Neural cell (in vitro differentiated cells): ENCODE data around the gene USP20. TPM values are rescaled to one million over a fixed set of nuclear protein-coding genes. Genes with fewer than 3 reads are reported as not detected.

ENCODE experiments used
- H2AFZ ChIP-seq: fragments of 200-600, 300-800 bp; sonication (generic), shearing (Covaris generic); 2 replicates; pipeline ENCODE4 v1.6.0; 2014; ENCODE audit warnings: low read depth, mild to moderate bottlenecking, antibody characterized with exemption, low read length, moderate library complexity
- H3F3A ChIP-seq: fragments of 200-600 bp; shearing (Covaris generic); 2 replicates; pipeline ENCODE4 v1.6.1; 2016; ENCODE audit warnings: mild to moderate bottlenecking, moderate library complexity, mixed read lengths, antibody characterized with exemption, low read length; ENCODE audit not compliant: insufficient read depth, poor library complexity, severe bottlenecking
- H3K27ac ChIP-seq: fragments of 200-600, 300-800 bp; sonication (generic), shearing (Covaris generic); 2 replicates; pipeline ENCODE4 v1.5.1; 2014; ENCODE audit warnings: mild to moderate bottlenecking, low read length, moderate library complexity
- H3K27me3 ChIP-seq: fragments of 300-800, 200-600 bp; sonication (generic), shearing (Covaris generic); 2 replicates; pipeline ENCODE4 v1.6.0; 2014; ENCODE audit warnings: mild to moderate bottlenecking, low read depth, low read length, moderate library complexity; ENCODE audit not compliant: insufficient read depth
- H3K36me3 ChIP-seq: fragments of 300-800, 200-600 bp; sonication (generic), shearing (Covaris generic); 2 replicates; pipeline ENCODE4 v1.5.1; 2014; ENCODE audit warnings: mild to moderate bottlenecking, antibody characterized with exemption, low read length, moderate library complexity; ENCODE audit not compliant: insufficient read depth
- H3K4me2 ChIP-seq: fragments of 300-800, 200-600 bp; sonication (generic), shearing (Covaris generic); 2 replicates; pipeline ENCODE4 v1.6.0; 2014; ENCODE audit warnings: mild to moderate bottlenecking, low read length
- H3K4me3 ChIP-seq: fragments of 300-800, 200-600 bp; sonication (generic), shearing (Covaris generic); 2 replicates; pipeline ENCODE4 v1.5.1; 2014; ENCODE audit warnings: mild to moderate bottlenecking, low read length, moderate library complexity
- H3K79me2 ChIP-seq: fragments of 200-600 bp; shearing (Covaris generic); replicated peaks from 2 replicates; pipeline ENCODE4 v1.6.0; 2014; ENCODE audit warnings: mild to moderate bottlenecking, low read length, moderate library complexity; ENCODE audit not compliant: insufficient read depth
- H3K9ac ChIP-seq: fragments of 300-800, 200-600 bp; sonication (generic), shearing (Covaris generic); 2 replicates; pipeline ENCODE4 v1.6.1; 2016; ENCODE audit warnings: mild to moderate bottlenecking, low read length, mixed read lengths
- H3K9me2 ChIP-seq: fragments of 200-600 bp; shearing (Covaris generic); 2 replicates; pipeline ENCODE4 v1.6.1; 2016; ENCODE audit warnings: mild to moderate bottlenecking, low read length, mixed read lengths; ENCODE audit not compliant: insufficient read depth
- H3K9me3 ChIP-seq: fragments of 200-600, 300-800 bp; sonication (generic), shearing (Covaris generic); 2 replicates; pipeline ENCODE4 v1.6.1; 2016; ENCODE audit warnings: mild to moderate bottlenecking, mixed run types, low read length, moderate library complexity, mixed read lengths
- H4K20me1 ChIP-seq: fragments of 200-600 bp; shearing (Covaris generic); 2 replicates; pipeline ENCODE4 v1.6.1; 2016; ENCODE audit warnings: mild to moderate bottlenecking, mixed run types; ENCODE audit not compliant: insufficient read depth
- CTCF ChIP-seq: fragments of 450-650 bp; IDR thresholded peaks from 2 replicates; pipeline ENCODE4 v1.5.1; 2014; ENCODE audit warnings: antibody characterized with exemption, mild to moderate bottlenecking, moderate library complexity; ENCODE audit not compliant: poor library complexity, severe bottlenecking
- EZH2 ChIP-seq: fragments of 200-600, 300-800 bp; shearing (Covaris generic), sonication (generic); IDR thresholded peaks from 2 replicates; pipeline ENCODE4 v1.6.1; 2014; ENCODE audit warnings: antibody characterized with exemption, low read length, borderline replicate concordance, mild to moderate bottlenecking; ENCODE audit not compliant: insufficient read depth, poor library complexity, severe bottlenecking
- MXI1 ChIP-seq: fragments of 450-650 bp; conservative IDR thresholded peaks from 2 replicates; pipeline ENCODE4 v1.6.1; 2014; ENCODE audit warnings: antibody characterized with exemption, mild to moderate bottlenecking; ENCODE audit not compliant: poor library complexity, severe bottlenecking
- POLR2AphosphoS5 ChIP-seq: IDR thresholded peaks from 2 replicates; pipeline ENCODE4 v1.6.1; 2012
- RAD21 ChIP-seq: fragments of 450-650 bp; conservative IDR thresholded peaks from 2 replicates; pipeline ENCODE4 v1.6.1; 2014; ENCODE audit warnings: antibody characterized with exemption, mild to moderate bottlenecking, moderate library complexity
- REST ChIP-seq: IDR thresholded peaks from 2 replicates; pipeline ENCODE4 v1.6.1; 2012; ENCODE audit warnings: borderline replicate concordance
- TAF1 ChIP-seq: IDR thresholded peaks from 2 replicates; pipeline ENCODE4 v1.6.1; 2012; ENCODE audit warnings: low read depth
- polyA plus RNA-seq: library from polyadenylated mRNA; depleted of rRNA; stranded (reverse); fragments of >200 nt; gene quantifications from 2 replicates; pipeline ENCODE4 v1.2.3, GENCODE V29; 2014

The USP20 gene
- polyA plus RNA-seq, 1 donor from 2014 or later, result 39.8 TPM

GRCh38 chr9:129878291-129878690 lies 43.0 kb downstream of the USP20 start:
- Histone ChIP-seq H3K27me3 (no peaks in the 10 kb centered on the region), H3K4me3 (no peak overlapping the region), H3K9me3 (no peaks in the 10 kb centered on the region), H3F3A (no peaks in the 10 kb centered on the region), H3K4me2 (no peak overlapping the region), H3K9ac (no peak overlapping the region), H2AFZ (no peak overlapping the region), H4K20me1 (no peaks in the 10 kb centered on the region), H3K36me3 (no peaks in the 10 kb centered on the region), H3K9me2 (no peaks in the 10 kb centered on the region), H3K27ac (no peak overlapping the region), H3K79me2 (no peaks in the 10 kb centered on the region)
- TF ChIP-seq MXI1, result no peak
- no peak for TF ChIP-seq CTCF

GRCh38 chr9:129879103-129879699 lies 43.9 kb downstream of the USP20 start:
- Histone ChIP-seq H3F3A (no peaks in the 10 kb centered on the region), H3K36me3 (no peaks in the 10 kb centered on the region), H3K9me3 (no peaks in the 10 kb centered on the region), H3K79me2 (no peaks in the 10 kb centered on the region), H3K9ac (no peak overlapping the region), H3K27ac (no peak overlapping the region), H4K20me1 (no peaks in the 10 kb centered on the region), H3K4me2 (no peak overlapping the region), H3K4me3 (no peak overlapping the region), H2AFZ (no peak overlapping the region), H3K27me3 (no peaks in the 10 kb centered on the region), H3K9me2 (no peaks in the 10 kb centered on the region)
- TF ChIP-seq CTCF, result no peak
- TF ChIP-seq EZH2, result no peak
- no peak for TF ChIP-seq POLR2AphosphoS5
- no peak for TF ChIP-seq RAD21
- no peak for TF ChIP-seq MXI1
- no peak for TF ChIP-seq TAF1
- TF ChIP-seq REST, result no peak
